K562 (cell line): ENCODE data around the gene CEP68. TPM values are rescaled to one million over a fixed set of nuclear protein-coding genes. Genes with fewer than 3 reads are reported as not detected.

Source experiments
- ELF4 ChIP-seq: fragments of 450-650 bp; formaldehyde crosslinking; IDR thresholded peaks from 2 replicates; pipeline ENCODE4 v1.4.0; 2022; ENCODE audit warnings: missing genetic modification characterization
- ILF3 ChIP-seq: fragments of 450-650 bp; IDR thresholded peaks from 2 replicates; pipeline ENCODE4 v1.6.1; 2018; ENCODE audit warnings: antibody characterized with exemption, mild to moderate bottlenecking, moderate library complexity, borderline replicate concordance
- KDM1A ChIP-seq, 2 experiments: fragments of 450-650 bp; IDR thresholded peaks; 2 replicates each; pipeline ENCODE4 v1.6.1; 2016; ENCODE audit warnings: mild to moderate bottlenecking in 2 of 2
- LARP7 ChIP-seq: fragments of 450-650 bp; IDR thresholded peaks from 2 replicates; pipeline ENCODE4 v1.6.1; 2016
- NBN ChIP-seq: fragments of 450-650 bp; IDR thresholded peaks from 2 replicates; pipeline ENCODE4 v1.6.1; 2016; ENCODE audit warnings: low read depth, mild to moderate bottlenecking
- POLR2AphosphoS5 ChIP-seq: IDR thresholded peaks from 2 replicates; pipeline ENCODE4 v1.6.1; 2011; ENCODE audit warnings: mild to moderate bottlenecking, low read depth, low read length, moderate library complexity; ENCODE audit not compliant: control insufficient read depth, insufficient read depth
- POU5F1 ChIP-seq: fragments of 150-350 bp; IDR thresholded peaks from 2 replicates; pipeline ENCODE4 v1.6.1; 2014; ENCODE audit warnings: borderline replicate concordance, low read length, low read depth, mild to moderate bottlenecking; ENCODE audit not compliant: partially characterized antibody
- PRDM10 ChIP-seq: fragments of 450-650 bp; IDR thresholded peaks from 2 replicates; pipeline ENCODE4 v1.6.1; 2018; ENCODE audit not compliant: partially characterized antibody
- RBBP5 ChIP-seq: fragments of 200-600 bp; sonication (generic); IDR thresholded peaks from 2 replicates; pipeline ENCODE4 v1.6.1; 2012; ENCODE audit warnings: borderline replicate concordance, mild to moderate bottlenecking, low read length, control low read depth, inconsistent platforms; ENCODE audit not compliant: insufficient read depth, poor library complexity, severe bottlenecking
- RCOR1 ChIP-seq, 2 experiments: IDR thresholded peaks; 2 replicates each; pipeline ENCODE4 v1.6.1; 2012; ENCODE audit warnings: low read depth in 2 of 2, low read length in 2 of 2, borderline replicate concordance in 1 of 2, improper control_type of control experiment in 1 of 2
- SIX5 ChIP-seq, 2 experiments: IDR thresholded peaks; 2 replicates each; pipeline ENCODE4 v1.6.1; 2011; ENCODE audit warnings: low read length in 2 of 2, borderline replicate concordance in 1 of 2, low read depth in 1 of 2, mild to moderate bottlenecking in 1 of 2, moderate library complexity in 1 of 2; ENCODE audit not compliant: insufficient read depth in 1 of 2
- TAF1 ChIP-seq: IDR thresholded peaks from 2 replicates; pipeline ENCODE4 v1.6.1; 2011; ENCODE audit warnings: mild to moderate bottlenecking, low read length, moderate library complexity; ENCODE audit not compliant: insufficient read depth, control insufficient read depth, severe bottlenecking; ENCODE audit errors: extremely low read depth
- TRIM25 ChIP-seq: fragments of 450-650 bp; IDR thresholded peaks from 2 replicates; pipeline ENCODE4 v1.7.0; 2016; ENCODE audit warnings: borderline replicate concordance
- ZFP36 ChIP-seq: fragments of 150-350 bp; IDR thresholded peaks from 2 replicates; pipeline ENCODE4 v1.6.1; 2018; ENCODE audit warnings: low read length, low read depth; ENCODE audit not compliant: partially characterized antibody
- ZFP91 ChIP-seq: sonication (generic); formaldehyde crosslinking; IDR thresholded peaks from 2 replicates; pipeline ENCODE4 v1.8.0; 2022; ENCODE audit warnings: mild to moderate bottlenecking, missing genetic modification reagents
- ZNF197 ChIP-seq: fragments of 200-800 bp; sonication (Bioruptor generic); IDR thresholded peaks from 2 replicates; pipeline ENCODE4 v1.6.1; 2016; ENCODE audit warnings: low read depth, missing genetic modification characterization, missing compliant biosample characterization
- ZNF586 ChIP-seq: fragments of 450-650 bp; formaldehyde crosslinking; conservative IDR thresholded peaks from 2 replicates; pipeline ENCODE4 v1.4.0; 2020; ENCODE audit warnings: mild to moderate bottlenecking, moderate library complexity
- polyA plus RNA-seq, 8 experiments: library from polyadenylated mRNA; depleted of rRNA in 4 of 8; stranded (reverse) in 5 of 8; unstranded in 3 of 8; fragments of >200 nt; fragmentation: Nextera tagmentation in 2 of 8; fragmentation: Illumina TruSeq in 1 of 8; extraction: Ambion mirVana in 2 of 8; extraction: Trizol in 1 of 8; gene quantifications; 2 replicates each; pipeline versions ENCODE4 v1.2.1 to v1.2.3, GENCODE V29; 2011 to 2014; ENCODE audit warnings: inconsistent platforms in 1 of 8, missing spikeins in 1 of 8
- total RNA-seq, 7 experiments: library from RNA; depleted of rRNA in 6 of 7; stranded (reverse); fragments of >200 nt in 6 of 7; fragmentation: Illumina TruSeq in 2 of 7; extraction: Trizol in 2 of 7; gene quantifications; 2 replicates each; pipeline versions ENCODE4 v1.2.1 to v1.2.3, GENCODE V29; 2011 to 2021; ENCODE audit warnings: low replicate concordance in 1 of 7

The CEP68 gene
- total and polyA plus RNA-seq, 9 of the 15 experiments (the other 6 are each of a cell fraction or from before 2014, with no cell fraction given) = 1.4 to 8.5 (median 5.2) TPM

GRCh38 chr2:65021709-65022108 is 34.5 kb upstream of the CEP68 start (continued):
- TF ChIP-seq SIX5 (IDR thresholded peaks at IDR 0.05; ENCODE audit: borderline replicate concordance in 1 of 2, insufficient read depth in 1 of 2, low read depth in 1 of 2, low read length in 2 of 2) (no peak), RBBP5 (peak; percentile 42), ILF3 (peak; percentile 64; the same call in 1 of the 2 replicates), ZFP91 (CRISPR knock-in tag) (no peak), KDM1A (IDR thresholded peaks at IDR 0.05) (peak; percentile 90 to 93), TAF1 (no peak), ZFP36 (no peak), PRDM10 (peak; percentile 22), ELF4 (CRISPR knock-in tag) (0 out of 2 replicates have a peak, but pooled peaks have one; percentile 87), LARP7 (no peak), NBN (peak; percentile 43), RCOR1 (IDR thresholded peaks at IDR 0.05; ENCODE audit: borderline replicate concordance in 1 of 2, low read depth in 2 of 2, low read length in 2 of 2) (peak; percentile 64 to 97; a peak in 3 of 4 replicates), ZNF197 (0 out of 2 replicates have a peak, but pooled peaks have one; percentile 61), TRIM25 (no peak), ZNF586 (CRISPR knock-in tag) (no peak), POU5F1 (no peak), POLR2AphosphoS5 (peak; percentile 92)
